Large intestine (tissue), 3 donors: ENCODE results near the gene LIPT2. TPM values are rescaled to one million over a fixed set of nuclear protein-coding genes. Genes with fewer than 3 reads are reported as not detected.

Experiments
- DNase-seq, 2 donors: peaks; one replicate each; pipeline versions ENCODE4 v3.0.0 to v3.0.0-alpha.2; 2013
- H3K27ac ChIP-seq: one replicate; pipeline ENCODE4 v1.5.1; 2013; ENCODE audit warnings: low read length
- H3K27me3 ChIP-seq: 2 replicates; pipeline ENCODE4 v1.6.1; 2013; ENCODE audit warnings: low read length; ENCODE audit not compliant: control insufficient read depth, insufficient read depth
- H3K36me3 ChIP-seq: 2 replicates; pipeline ENCODE4 v1.6.1; 2013; ENCODE audit warnings: low read length; ENCODE audit not compliant: control insufficient read depth, insufficient read depth
- H3K4me1 ChIP-seq: one replicate; pipeline ENCODE4 v1.6.1; 2013; ENCODE audit warnings: low read length; ENCODE audit not compliant: control insufficient read depth, insufficient read depth
- H3K4me3 ChIP-seq: one replicate; pipeline ENCODE4 v1.5.1; 2013; ENCODE audit warnings: low read length
- H3K9me3 ChIP-seq: one replicate; pipeline ENCODE4 v1.6.1; 2013; ENCODE audit warnings: mild to moderate bottlenecking, low read depth, low read length, moderate library complexity; ENCODE audit not compliant: control insufficient read depth
- WGBS: methylation state at CpG from one replicate; pipeline ENCODE4 v1.1.5; 2013; ENCODE audit warnings: low lambda C conversion rate; ENCODE audit not compliant: insufficient coverage; 5-methylcytosine and 5-hydroxymethylcytosine counted together
- polyA plus RNA-seq: library from polyadenylated mRNA; unstranded; fragments of 120-200 nt; gene quantifications from one replicate; pipeline ENCODE4 v1.2.1, GENCODE V29; 2013

Gene LIPT2
- polyA plus RNA-seq, 1 donor = 6.8 TPM

- DNase-seq = no peak
- Histone ChIP-seq H3K36me3 (peaks cover 7% of the 10 kb centered on the region), H3K27ac (peak overlapping the region; percentile 85), H3K4me3 (no peak overlapping the region), H3K4me1 (peaks cover 38% of the 10 kb centered on the region), H3K27me3 (no peaks in the 10 kb centered on the region), H3K9me3 (no peaks in the 10 kb centered on the region)
- WGBS = no CpG with 5 or more reads among the region's 4 CpGs
Measured at GRCh38 chr11:74468058-74468457, 25.5 kb downstream of the LIPT2 start.

DNA sequence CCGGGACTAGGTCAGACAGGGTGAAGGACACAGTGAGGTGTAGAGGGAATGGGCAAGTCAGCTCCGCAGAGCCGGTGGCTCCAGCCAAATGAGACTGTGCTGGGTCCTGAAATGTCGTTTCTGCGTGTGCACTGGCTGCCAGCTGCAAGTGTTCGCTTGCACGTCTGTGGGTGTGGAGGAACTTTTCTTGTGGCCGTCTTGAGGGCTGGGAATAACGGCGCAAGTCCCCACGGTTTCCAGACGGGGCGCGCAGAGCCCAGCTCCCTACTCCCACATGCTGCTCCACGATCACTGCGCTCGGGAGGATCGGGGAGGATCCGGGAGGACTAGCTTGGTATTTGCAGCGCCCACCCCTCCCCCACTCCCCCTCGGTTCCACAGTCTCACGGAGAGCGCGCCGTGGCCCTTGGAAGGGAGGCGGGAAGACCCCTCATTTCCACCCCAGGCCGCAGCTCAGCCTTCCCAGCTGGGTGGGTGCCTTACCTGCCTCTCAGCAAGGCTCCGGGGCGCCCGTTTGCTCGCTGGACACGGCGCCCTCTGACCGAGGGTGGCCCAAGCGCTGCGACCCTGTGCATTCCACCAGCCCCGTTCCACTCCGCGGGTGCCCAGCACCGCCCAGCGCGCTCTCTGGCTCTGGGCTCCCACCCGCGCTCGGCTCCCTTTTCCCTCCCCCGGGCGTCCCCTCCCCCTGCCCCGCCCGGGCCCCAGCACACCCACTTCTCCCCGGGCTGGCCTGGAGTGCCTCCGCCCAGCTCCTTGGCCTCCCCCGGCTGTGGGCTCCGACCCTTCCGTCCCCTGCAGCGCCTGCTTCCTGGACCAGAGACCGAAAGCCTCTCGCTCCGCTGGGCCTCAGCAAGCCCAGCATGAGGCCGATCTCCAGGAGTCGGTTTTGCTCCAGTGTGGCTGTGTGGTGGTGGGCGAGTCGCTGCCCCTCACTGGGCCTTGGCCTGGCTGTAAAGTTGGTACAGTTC, 26.3 kb downstream of the LIPT2 start, which contains the start of gene KCNE3:
TSS of gene KCNE3 (minus strand) at position 634 of the 970 bp plus-strand sequence. CDS start 9,986 bp downstream, outside the sequence.
- peaks cover 7% of the 10 kb centered on the region for H3K36me3 ChIP-seq
- peak within 1 kb of the TSS; percentile 85 for H3K27ac ChIP-seq
- WGBS = no CpG with 5 or more reads among the region's 62 CpGs
- H3K4me1 ChIP-seq = peaks cover 46% of the 10 kb centered on the region
- peak in 1 of 2 donors; percentile 72 for DNase-seq
- no peaks in the 10 kb centered on the region for H3K9me3 ChIP-seq
- H3K27me3 ChIP-seq = no peaks in the 10 kb centered on the region
- H3K4me3 ChIP-seq = peak within 1 kb of the TSS; percentile 87

DNA sequence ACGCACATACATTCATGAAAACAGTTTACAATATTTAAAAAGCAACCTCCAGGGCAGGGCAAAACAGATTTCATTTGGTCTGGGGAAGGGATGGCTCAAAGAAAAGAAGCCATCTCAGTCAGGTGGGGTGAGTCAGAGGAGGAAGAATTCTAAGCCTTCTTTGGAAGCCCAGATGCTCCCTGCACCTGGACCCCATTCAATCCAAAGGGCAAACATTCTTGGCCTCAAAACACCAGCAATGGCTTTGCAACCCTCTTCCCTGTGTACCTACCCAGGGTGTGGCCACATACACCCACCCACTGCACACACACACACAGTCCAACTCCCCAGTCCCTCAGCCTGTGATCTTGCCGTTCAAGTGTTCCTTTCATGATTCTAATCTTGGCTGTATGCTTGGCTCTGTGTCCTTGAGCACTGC, 28.2 kb downstream of the LIPT2 start:
- Histone ChIP-seq H3K9me3 (no peaks in the 10 kb centered on the region), H3K27me3 (no peaks in the 10 kb centered on the region), H3K36me3 (peaks cover 12% of the 10 kb centered on the region), H3K4me3 (no peak overlapping the region), H3K4me1 (peaks cover 53% of the 10 kb centered on the region), H3K27ac (peak overlapping the region; percentile 85)
- 20% methylated on average over 2 of the region's 2 CpGs for WGBS
- peak; percentile 86 to 91 for DNase-seq

- WGBS = no CpG with 5 or more reads among the region's 1 CpG
- Histone ChIP-seq H3K4me1 (peaks cover 53% of the 10 kb centered on the region), H3K27me3 (no peaks in the 10 kb centered on the region), H3K36me3 (peaks cover 18% of the 10 kb centered on the region), H3K9me3 (no peaks in the 10 kb centered on the region), H3K27ac (peak overlapping the region; percentile 85), H3K4me3 (no peak overlapping the region)
- no peak for DNase-seq
Measured at GRCh38 chr11:74464746-74465145, 28.8 kb downstream of the LIPT2 start.

DNA sequence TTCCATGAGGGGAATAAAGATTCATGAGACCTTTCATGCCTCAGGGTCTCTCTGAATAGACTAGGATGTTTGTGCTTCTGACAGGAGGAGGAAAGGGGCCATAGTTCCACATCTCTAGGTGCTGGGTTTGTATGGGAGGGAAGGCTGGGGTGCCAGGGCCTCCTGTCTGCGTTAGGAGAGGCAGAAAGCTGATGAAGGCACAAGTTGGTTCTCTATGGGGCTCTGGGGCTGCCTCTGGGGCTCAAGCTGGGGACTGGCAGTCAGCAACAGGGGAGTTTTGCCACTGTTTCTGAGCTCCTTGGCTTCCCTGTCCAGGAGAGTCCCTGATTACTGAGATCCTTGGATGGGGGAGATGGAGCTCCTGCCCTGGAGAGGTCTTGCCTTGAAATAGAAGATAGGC, 30.3 kb downstream of the LIPT2 start:
- Histone ChIP-seq H3K4me1 (peaks cover 50% of the 10 kb centered on the region), H3K27ac (no peak overlapping the region), H3K4me3 (no peak overlapping the region), H3K27me3 (no peaks in the 10 kb centered on the region), H3K36me3 (peaks cover 19% of the 10 kb centered on the region), H3K9me3 (no peaks in the 10 kb centered on the region)
- no peak for DNase-seq
- WGBS = no CpG with 5 or more reads among the region's 1 CpG

DNA sequence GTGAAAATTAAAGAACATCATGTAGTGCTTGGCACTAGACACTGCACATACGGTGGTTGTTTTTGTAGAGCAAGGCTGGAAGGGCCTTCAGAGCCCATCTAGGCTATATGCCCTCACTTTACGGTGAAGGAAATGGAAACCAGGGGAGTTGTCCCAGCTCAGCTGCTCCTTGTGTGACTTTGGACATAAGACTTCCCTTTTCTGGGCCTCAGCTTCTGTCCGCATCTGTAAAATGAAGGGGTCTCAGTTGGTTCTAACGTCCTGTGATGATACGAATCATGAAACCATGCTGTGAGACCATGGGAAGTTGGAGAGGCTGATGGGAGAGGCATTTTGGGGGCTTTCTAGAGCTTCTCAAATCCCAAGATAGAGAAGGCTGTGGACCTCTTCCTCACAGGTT, 30.9 kb downstream of the LIPT2 start:
- WGBS = no CpG with 5 or more reads among the region's 5 CpGs
- Histone ChIP-seq H3K36me3 (peaks cover 19% of the 10 kb centered on the region), H3K9me3 (no peaks in the 10 kb centered on the region), H3K4me3 (no peak overlapping the region), H3K4me1 (peaks cover 46% of the 10 kb centered on the region), H3K27ac (peak overlapping the region; percentile 82), H3K27me3 (no peaks in the 10 kb centered on the region)
- DNase-seq = no peak

DNA sequence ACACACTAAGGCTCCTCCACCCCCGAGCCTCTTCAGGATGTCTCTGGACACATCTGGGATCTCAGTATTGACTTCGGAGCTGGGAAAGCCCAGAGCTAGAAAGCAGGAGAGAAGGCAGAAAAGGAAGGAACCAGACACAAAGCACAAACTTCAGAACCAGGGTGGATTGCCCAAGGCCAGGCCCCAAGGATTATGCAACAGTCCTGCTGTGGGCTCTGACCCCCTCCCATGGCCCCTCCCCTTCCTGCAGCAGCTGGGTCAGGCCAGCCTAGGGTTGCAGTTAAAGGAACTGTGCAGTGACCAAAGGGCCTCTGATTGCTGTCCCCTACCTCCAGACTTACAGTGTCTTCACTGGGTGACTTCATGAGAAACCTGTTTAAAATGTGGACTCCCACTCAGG, 31.5 kb downstream of the LIPT2 start:
- Histone ChIP-seq H3K9me3 (no peaks in the 10 kb centered on the region), H3K27me3 (no peaks in the 10 kb centered on the region), H3K4me1 (peaks cover 46% of the 10 kb centered on the region), H3K4me3 (peak overlapping the region; percentile 34), H3K36me3 (peaks cover 24% of the 10 kb centered on the region), H3K27ac (peak overlapping the region; percentile 82)
- peak; percentile 70 to 84 for DNase-seq
- WGBS = no CpG with 5 or more reads among the region's 2 CpGs

GRCh38 chr11:74460481-74461154, 32.9 kb downstream of the LIPT2 start:
- Histone ChIP-seq H3K9me3 (no peaks in the 10 kb centered on the region), H3K27ac (peak overlapping the region; percentile 21), H3K4me3 (no peak overlapping the region), H3K27me3 (no peaks in the 10 kb centered on the region), H3K36me3 (peaks cover 31% of the 10 kb centered on the region), H3K4me1 (peaks cover 36% of the 10 kb centered on the region)
- DNase-seq = no peak
- WGBS = 14% methylated on average over 1 of the region's 2 CpGs

DNA sequence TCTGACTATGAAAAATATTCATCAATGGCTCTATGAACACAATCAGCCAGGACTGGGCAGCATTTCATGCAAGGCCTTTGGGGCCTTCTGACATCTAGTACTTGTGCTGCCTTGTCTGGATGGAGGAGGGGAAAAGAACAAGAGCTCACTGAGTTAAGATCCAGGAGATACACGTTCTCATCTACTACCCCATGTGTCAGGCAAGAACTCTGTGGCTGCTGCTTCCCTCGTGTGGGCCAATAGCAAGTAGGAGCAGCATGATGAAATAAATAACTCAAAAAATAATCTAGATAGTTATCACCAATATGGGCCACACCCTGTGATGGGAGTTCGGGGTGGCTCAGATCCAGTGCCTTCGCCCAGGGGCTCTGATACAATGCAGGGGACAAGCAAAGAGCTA, 33.5 kb downstream of the LIPT2 start:
- Histone ChIP-seq H3K27ac (no peak overlapping the region), H3K36me3 (peaks cover 31% of the 10 kb centered on the region)

GRCh38 chr11:74459584-74459983, 33.9 kb downstream of the LIPT2 start:
- Histone ChIP-seq H3K36me3 (peaks cover 31% of the 10 kb centered on the region), H3K9me3 (no peaks in the 10 kb centered on the region), H3K27me3 (no peaks in the 10 kb centered on the region), H3K27ac (no peak overlapping the region), H3K4me3 (no peak overlapping the region), H3K4me1 (peaks cover 26% of the 10 kb centered on the region)
- no peak for DNase-seq
- no CpG with 5 or more reads among the region's 1 CpG for WGBS

More for the DNA sequence above, 33.5 kb downstream of the LIPT2 start:
- peaks cover 31% of the 10 kb centered on the region for H3K4me1 ChIP-seq
- H3K27me3 ChIP-seq = no peaks in the 10 kb centered on the region
- H3K9me3 ChIP-seq = no peaks in the 10 kb centered on the region
- no CpG with 5 or more reads among the region's 4 CpGs for WGBS
- H3K4me3 ChIP-seq = no peak overlapping the region
- DNase-seq = no peak
